Esophagus squamous epithelium (tissue), 5 donors: ENCODE results near the gene MYO1H. TPM values are rescaled to one million over a fixed set of nuclear protein-coding genes. Genes with fewer than 3 reads are reported as not detected.

Experiments used
- DNase-seq: peaks from one replicate; lab custom pipeline; 2025; lab: John Stamatoyannopoulos, UW
- H3K27ac ChIP-seq, 4 donors: fragments of 200-600 bp; sonication (generic); one replicate each; pipeline ENCODE4 v1.5.1; 2016 to 2019; ENCODE audit warnings: mild to moderate bottlenecking in 1 of 4
- H3K27me3 ChIP-seq, 4 donors: fragments of 200-600 bp; sonication (generic); 1 replicate in 3 of 4; 2 replicates in 1 of 4; pipeline versions ENCODE4 v1.5.1 to v1.6.0; 2017 to 2021; ENCODE audit warnings: antibody characterized with exemption in 1 of 4
- H3K36me3 ChIP-seq, 3 donors: fragments of 200-600 bp; sonication (generic); one replicate each; pipeline ENCODE4 v1.5.1; 2016 to 2019
- H3K4me1 ChIP-seq, 3 donors: fragments of 200-600 bp; sonication (generic); one replicate each; pipeline ENCODE4 v1.5.1; 2017 to 2019
- H3K4me3 ChIP-seq, 4 donors: fragments of 200-600 bp; sonication (generic); 1 replicate in 3 of 4; 2 replicates in 1 of 4; pipeline ENCODE4 v1.5.1; 2016 to 2019; ENCODE audit warnings: mild to moderate bottlenecking in 2 of 4, moderate library complexity in 1 of 4
- H3K9me3 ChIP-seq, 3 donors: fragments of 200-600 bp; sonication (generic); one replicate each; pipeline ENCODE4 v1.5.1; 2016 to 2019
- CTCF ChIP-seq, 6 experiments: fragments of 450-650 bp in 4 of 6; fragments of 200-600 bp in 2 of 6; sonication (generic) in 2 of 6; IDR thresholded peaks; one replicate each; pipeline ENCODE4 v1.5.1; 2016 to 2019; ENCODE audit warnings: antibody characterized with exemption in 6 of 6, mild to moderate bottlenecking in 4 of 6, moderate library complexity in 4 of 6
- POLR2A ChIP-seq, 4 donors: fragments of 450-650 bp; IDR thresholded peaks; one replicate each; pipeline ENCODE4 v1.6.1; 2017; ENCODE audit warnings: antibody characterized with exemption in 4 of 4, mild to moderate bottlenecking in 4 of 4, moderate library complexity in 3 of 4
- WGBS, 2 donors: methylation state at CpG; one replicate each; pipeline ENCODE4 v1.1.5; 2018; 5-methylcytosine and 5-hydroxymethylcytosine counted together
- intact Hi-C: fragments of 100-400 bp; cut with DNase I; formaldehyde crosslinking; loops from one replicate; pipeline ENCODE4 v1.15.0; 2022
- total RNA-seq, 4 donors: library from RNA; depleted of rRNA; stranded (reverse); fragments of >200 nt; gene quantifications; one replicate each; pipeline ENCODE4 v1.1.0, GENCODE V29; 2016
- donor health status: DM: yes; HTN: yes; CAD: no.

MYO1H gene
- total RNA-seq, 4 donors from 2014 or later = 0.48 to 0.83 (median 0.62) TPM; not detected in 1

GRCh38 chr12:109482894-109483293, 135.2 kb downstream of the MYO1H start:
- Histone ChIP-seq H3K4me3 (no peak overlapping the region), H3K27me3 (no peaks in the 10 kb centered on the region), H3K27ac (no peak overlapping the region), H3K4me1 (peaks cover 11 to 20% (median 17%) of the 10 kb centered on the region in 3 donors), H3K9me3 (no peaks in the 10 kb centered on the region), H3K36me3 (peaks cover under 1 to 55% (median 39%) of the 10 kb centered on the region in 3 donors)
- intact Hi-C loops = no loop called here
- no peak for TF ChIP-seq POLR2A (IDR thresholded peaks at IDR 0.05)
- no peak for TF ChIP-seq CTCF (IDR thresholded peaks at IDR 0.05)
- no peak for DNase-seq
- WGBS, 2 donors = 55 to 64% methylated on average over 2 of the region's 2 CpGs

GRCh38 chr12:109483346-109483745, 135.6 kb downstream of the MYO1H start:
- H3K36me3 ChIP-seq = peaks cover 4 to 60% (median 43%) of the 10 kb centered on the region in 3 donors
- intact Hi-C loops = no loop called here
- no peak overlapping the region for H3K4me3 ChIP-seq
- 92 to 99% methylated on average over 7 to 11 of the region's 11 CpGs for WGBS, 2 donors
- H3K4me1 ChIP-seq = peaks cover 6 to 16% (median 12%) of the 10 kb centered on the region in 3 donors
- H3K9me3 ChIP-seq = no peaks in the 10 kb centered on the region
- no peaks in the 10 kb centered on the region for H3K27me3 ChIP-seq
- H3K27ac ChIP-seq = no peak overlapping the region
- TF ChIP-seq POLR2A (IDR thresholded peaks at IDR 0.05) = no peak
- no peak for TF ChIP-seq CTCF (IDR thresholded peaks at IDR 0.05)
- no peak for DNase-seq

- no peak for TF ChIP-seq CTCF (IDR thresholded peaks at IDR 0.05)
- no peak for TF ChIP-seq POLR2A (IDR thresholded peaks at IDR 0.05)
- Histone ChIP-seq H3K27me3 (no peaks in the 10 kb centered on the region), H3K4me3 (no peak overlapping the region), H3K36me3 (peaks cover 22 to 78% (median 62%) of the 10 kb centered on the region in 3 donors), H3K27ac (no peak overlapping the region), H3K9me3 (no peaks in the 10 kb centered on the region), H3K4me1 (no peaks in the 10 kb centered on the region)
- intact Hi-C loops = no loop called here
- DNase-seq = no peak
- 89 to 96% methylated on average over 3 to 4 of the region's 4 CpGs for WGBS, 2 donors
Measured at GRCh38 chr12:109485201-109485600, 137.5 kb downstream of the MYO1H start.

GRCh38 chr12:109487181-109488050, 139.7 kb downstream of the MYO1H start:
- TF ChIP-seq POLR2A (IDR thresholded peaks at IDR 0.05) (no peak), CTCF (IDR thresholded peaks at IDR 0.05) (no peak)
- WGBS, 2 donors = 92 to 98% methylated on average over 9 of the region's 9 CpGs
- H3K27me3 ChIP-seq = no peaks in the 10 kb centered on the region
- no peak for DNase-seq
- H3K4me3 ChIP-seq = no peak overlapping the region
- H3K27ac ChIP-seq = no peak overlapping the region
- no peaks in the 10 kb centered on the region for H3K9me3 ChIP-seq
- no peaks in the 10 kb centered on the region for H3K4me1 ChIP-seq
- intact Hi-C loops = no loop called here
- peaks cover 33 to 100% (median 68%) of the 10 kb centered on the region in 3 donors for H3K36me3 ChIP-seq

GRCh38 chr12:109488051-109488665, 140.5 kb downstream of the MYO1H start:
- no peak overlapping the region for H3K4me3 ChIP-seq
- intact Hi-C loops = no loop called here
- TF ChIP-seq CTCF (IDR thresholded peaks at IDR 0.05) (no peak), POLR2A (IDR thresholded peaks at IDR 0.05) (no peak)
- DNase-seq = no peak
- H3K4me1 ChIP-seq = no peaks in the 10 kb centered on the region
- no peak overlapping the region for H3K27ac ChIP-seq
- H3K36me3 ChIP-seq = peaks cover 33 to 100% (median 68%) of the 10 kb centered on the region in 3 donors
- WGBS, 2 donors = 89 to 96% methylated on average over 6 to 7 of the region's 7 CpGs
- no peaks in the 10 kb centered on the region for H3K9me3 ChIP-seq
- H3K27me3 ChIP-seq = no peaks in the 10 kb centered on the region
